T-helper 1 cell treated with Interleukin-12 subunit alpha and Interleukin-12 subunit beta and Interleukin-4 antibody, amounts not matched to agents 30 ng/mL and 1 ng/mL, for 36 hours (primary cell): ENCODE measurements around the gene TSPEAR. TPM values are rescaled to one million over a fixed set of nuclear protein-coding genes. Genes with fewer than 3 reads are reported as not detected.

Source experiments
- intact Hi-C: fragments of 100-400 bp; cut with micrococcal nuclease; formaldehyde crosslinking; loops from one replicate; pipeline ENCODE4 v1.15.1; 2024
- total RNA-seq: library from RNA; stranded (reverse); gene quantifications from 2 replicates; pipeline ENCODE4 v1.2.3, GENCODE V29; 2022

TSPEAR gene
- total RNA-seq, 1 donor from 2014 or later = not detected

DNA sequence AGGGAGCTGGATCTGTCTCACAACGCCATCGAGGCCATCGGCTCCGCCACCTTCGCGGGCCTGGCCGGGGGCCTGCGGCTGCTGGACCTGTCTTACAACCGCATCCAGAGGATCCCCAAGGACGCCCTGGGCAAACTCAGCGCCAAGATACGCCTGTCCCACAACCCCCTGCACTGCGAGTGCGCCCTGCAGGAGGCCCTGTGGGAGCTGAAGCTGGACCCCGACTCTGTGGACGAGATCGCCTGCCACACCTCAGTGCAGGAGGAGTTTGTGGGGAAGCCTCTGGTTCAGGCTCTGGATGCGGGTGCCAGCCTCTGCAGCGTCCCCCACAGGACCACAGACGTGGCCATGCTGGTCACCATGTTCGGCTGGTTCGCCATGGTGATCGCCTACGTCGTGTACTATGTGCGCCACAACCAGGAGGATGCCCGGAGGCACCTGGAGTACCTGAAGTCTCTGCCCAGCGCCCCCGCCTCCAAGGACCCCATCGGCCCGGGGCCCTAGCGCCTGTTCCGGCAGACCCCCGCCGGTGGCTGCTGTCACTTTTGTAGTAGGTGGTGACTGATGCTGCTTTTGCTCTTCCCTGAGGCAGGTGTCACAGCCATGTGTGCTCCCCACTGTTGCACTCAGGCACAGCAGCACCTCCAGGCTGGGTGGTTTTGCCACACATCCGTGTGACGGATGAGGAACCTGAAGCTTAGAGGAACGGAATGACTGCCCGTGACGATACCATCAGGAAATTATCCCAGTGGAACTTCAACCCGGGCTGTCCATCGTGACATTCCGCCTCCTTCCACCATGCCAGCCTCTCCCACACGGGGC is 254.2 kb downstream of the TSPEAR start:
- intact Hi-C loops = loop anchor here (5.0 kb wide), 1 partner anchor 160 kb away; no protein-coding TSS in a partner anchor

DNA sequence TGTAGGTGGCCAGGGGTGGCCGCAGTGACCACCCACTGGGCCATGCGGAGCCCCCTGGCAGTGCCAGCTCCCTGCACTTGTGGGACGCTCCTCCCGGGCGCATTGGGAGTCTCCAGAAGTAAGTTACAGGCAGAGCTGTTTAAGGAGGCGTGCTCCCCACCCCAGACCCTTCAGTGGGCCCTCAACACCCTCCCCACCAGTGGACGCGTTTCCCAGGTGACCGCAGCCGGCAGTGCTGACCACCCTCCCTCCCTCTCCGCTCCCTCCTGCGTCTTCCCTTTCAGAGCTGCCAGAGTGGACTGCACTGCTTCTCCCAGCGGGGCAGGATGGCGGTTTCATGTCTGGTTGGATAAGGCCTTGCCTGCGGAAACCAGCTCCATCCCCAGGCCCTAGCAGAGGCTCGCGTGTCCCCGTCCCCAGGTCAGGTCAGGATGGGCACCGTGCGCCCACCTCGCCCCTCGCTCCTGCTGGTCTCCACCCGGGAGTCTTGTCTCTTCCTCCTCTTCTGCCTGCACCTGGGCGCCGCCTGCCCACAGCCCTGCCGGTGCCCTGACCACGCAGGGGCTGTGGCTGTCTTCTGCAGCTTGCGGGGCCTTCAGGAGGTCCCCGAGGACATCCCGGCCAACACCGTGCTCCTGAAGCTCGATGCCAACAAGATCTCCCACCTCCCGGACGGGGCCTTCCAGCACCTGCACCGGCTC is 255.0 kb downstream of the TSPEAR start:
- intact Hi-C loops = loop anchor here (5.0 kb wide), 1 partner anchor 159 kb away; no protein-coding TSS in a partner anchor

DNA sequence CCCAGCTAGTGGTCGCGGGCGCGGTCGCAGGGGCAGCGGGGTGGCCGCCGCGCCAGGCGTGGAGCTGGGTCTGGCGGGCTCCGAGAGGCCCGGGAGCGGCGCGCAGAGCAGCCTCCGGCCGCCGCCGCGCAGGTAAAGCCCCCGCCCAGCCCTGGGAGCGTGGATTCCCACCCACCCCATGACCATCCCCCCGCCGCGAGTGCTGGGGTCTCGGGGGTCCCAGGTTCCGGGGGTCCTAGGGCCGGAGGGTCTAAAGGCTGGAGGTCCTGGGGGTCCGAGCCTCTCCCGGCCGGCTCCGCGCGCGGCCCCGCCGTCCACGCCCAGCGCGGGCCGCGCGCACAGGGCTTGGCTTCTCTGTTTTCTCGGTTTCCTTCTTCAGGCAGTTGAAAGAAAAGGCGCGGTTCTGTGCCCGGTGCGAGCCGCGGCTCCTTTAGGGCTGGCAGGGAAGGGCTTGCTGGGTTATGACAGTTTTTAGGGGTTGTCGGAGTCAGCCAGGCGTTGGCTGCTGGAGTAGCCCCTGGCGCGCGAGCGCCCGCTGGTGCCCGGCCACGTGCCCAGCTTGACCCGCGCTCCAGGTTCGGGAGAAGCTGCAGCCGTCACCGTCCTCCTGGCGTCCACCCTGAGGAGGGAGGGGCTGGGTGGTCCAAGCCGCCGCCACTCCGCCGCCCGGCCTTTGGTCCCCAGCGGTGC is 255.7 kb downstream of the TSPEAR start:
- intact Hi-C loops = loop anchor here (1.0 to 5.0 kb wide), 4 partner anchors 27 to 362 kb away; partner anchors contain the start of gene CFAP410

DNA sequence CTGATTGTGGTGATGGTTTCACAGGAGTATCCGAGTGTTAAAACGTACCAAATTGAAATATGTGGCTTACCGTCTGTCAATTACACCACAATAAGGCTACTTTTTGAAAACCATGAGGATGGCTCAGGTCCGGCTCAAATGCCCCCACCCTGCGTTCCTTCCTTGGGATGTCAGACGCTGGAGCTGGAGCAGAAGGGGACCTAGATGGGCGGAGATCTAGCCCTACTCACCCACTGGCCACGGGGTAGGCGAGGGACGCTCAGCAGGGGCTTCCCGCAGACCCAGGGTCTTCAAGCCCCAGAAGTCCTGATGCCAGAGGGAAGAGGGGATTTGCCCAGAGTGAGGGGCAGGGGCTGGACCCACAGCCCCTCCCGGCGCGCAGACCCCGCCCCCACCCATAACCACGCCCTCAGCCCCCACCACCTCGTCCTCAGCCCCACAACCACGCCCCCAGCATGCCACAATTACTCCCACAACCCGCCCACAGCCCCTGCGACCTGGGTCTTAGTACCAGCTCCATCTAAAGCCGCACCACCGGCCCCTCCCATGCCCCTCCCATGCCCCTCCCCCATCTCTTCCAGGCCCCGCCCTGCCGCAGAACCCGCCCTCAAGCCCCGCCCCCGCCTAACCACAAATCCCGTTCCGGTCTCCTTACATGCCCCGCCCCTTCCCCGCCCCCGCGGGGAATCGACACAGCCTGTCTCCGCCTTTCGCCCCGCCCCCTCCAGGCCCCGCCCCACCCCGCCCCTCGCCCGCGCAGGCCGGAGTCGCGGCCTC is 256.4 kb downstream of the TSPEAR start, which contains the start of gene LRRC3:
LRRC3 (plus strand) TSS at position 764 of the 777 bp plus-strand sequence. CDS start 1,135 bp downstream, outside the sequence.
- intact Hi-C loops = loop anchor here (1.0 to 5.0 kb wide), 5 partner anchors 27 to 362 kb away; partner anchors contain the start of gene CFAP410

DNA sequence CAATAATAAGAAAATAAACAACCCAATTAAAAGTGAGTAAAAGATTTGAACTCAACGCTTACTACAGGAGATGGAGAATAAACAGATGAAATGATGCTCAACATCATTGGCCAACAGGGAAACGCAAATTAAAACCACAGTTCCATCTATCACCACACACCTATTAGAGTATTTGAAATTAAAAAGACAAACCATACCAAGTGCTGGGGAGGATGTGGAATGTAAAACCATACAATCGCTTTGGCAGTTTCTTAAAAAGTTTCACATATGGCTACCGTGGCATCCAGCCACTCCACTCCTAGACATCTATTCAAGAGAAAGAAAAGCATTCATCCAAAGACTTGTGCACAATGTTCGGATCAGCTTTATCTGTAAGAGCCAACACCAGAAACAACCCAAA is 257.3 kb downstream of the TSPEAR start:
- intact Hi-C loops = loop anchor here (5.0 kb wide), 1 partner anchor 33 kb away; no protein-coding TSS in a partner anchor

DNA sequence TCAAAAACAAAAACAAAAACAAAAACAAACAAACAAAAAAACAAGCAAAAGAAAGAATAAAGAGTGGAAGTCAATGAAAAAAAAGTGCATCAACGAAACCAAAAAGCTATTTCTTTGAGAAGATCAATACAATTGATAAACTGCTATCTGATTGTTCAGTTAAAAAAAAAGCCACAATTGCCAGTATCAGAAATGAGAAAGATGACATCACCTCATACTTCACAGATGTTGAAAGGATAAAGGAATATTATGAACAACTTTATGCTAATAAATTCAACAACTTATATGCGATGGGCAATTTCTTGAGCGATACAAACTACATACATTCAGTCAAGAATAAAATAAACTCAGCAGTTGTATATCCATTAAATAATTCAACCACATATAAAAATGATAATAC is 258.3 kb downstream of the TSPEAR start:
- intact Hi-C loops = loop anchor here (5.0 kb wide), 1 partner anchor 34 kb away; no protein-coding TSS in a partner anchor

DNA sequence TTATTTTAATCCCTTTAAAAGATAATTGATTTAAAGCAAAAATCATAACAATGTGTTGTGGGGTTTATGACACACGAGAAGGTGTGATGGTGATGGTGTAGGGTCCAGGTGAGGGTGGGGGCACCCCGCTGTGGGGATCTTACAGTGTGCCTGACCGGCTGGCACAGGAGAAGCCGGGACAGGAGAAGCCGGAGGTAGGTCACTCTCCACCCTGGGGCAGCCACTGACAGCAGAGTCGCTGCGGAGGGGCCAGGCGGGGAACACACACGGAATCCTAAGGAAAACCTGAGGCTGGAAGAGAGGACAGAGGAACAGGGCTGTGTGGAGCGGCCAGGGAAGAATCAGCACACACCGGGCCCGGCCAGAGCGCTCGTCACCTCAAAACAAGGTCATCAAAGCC is 260.4 kb downstream of the TSPEAR start:
- intact Hi-C loops = loop anchor here (5.0 kb wide), 1 partner anchor 36 kb away; no protein-coding TSS in a partner anchor

DNA sequence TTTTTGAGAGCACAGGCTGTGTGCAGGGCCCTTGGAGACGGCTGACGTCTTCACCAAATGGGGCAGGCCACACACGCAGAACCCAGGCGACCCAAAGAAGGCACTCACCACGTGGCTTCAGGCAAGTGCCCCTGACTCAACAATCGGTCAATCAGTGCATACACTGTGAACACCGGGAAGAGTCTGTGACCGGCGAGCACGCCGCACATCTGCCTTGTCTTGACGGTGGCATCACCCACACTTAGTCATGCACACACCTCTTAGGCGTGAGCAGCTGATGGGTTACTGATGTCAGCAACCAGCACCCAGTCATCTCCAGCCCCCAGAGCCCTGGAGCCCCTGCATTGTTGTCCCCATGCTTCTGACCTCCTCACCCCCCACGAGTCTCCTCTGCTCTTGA is 261.0 kb downstream of the TSPEAR start:
- intact Hi-C loops = loop anchor here (5.0 kb wide), 1 partner anchor 37 kb away; no protein-coding TSS in a partner anchor

DNA sequence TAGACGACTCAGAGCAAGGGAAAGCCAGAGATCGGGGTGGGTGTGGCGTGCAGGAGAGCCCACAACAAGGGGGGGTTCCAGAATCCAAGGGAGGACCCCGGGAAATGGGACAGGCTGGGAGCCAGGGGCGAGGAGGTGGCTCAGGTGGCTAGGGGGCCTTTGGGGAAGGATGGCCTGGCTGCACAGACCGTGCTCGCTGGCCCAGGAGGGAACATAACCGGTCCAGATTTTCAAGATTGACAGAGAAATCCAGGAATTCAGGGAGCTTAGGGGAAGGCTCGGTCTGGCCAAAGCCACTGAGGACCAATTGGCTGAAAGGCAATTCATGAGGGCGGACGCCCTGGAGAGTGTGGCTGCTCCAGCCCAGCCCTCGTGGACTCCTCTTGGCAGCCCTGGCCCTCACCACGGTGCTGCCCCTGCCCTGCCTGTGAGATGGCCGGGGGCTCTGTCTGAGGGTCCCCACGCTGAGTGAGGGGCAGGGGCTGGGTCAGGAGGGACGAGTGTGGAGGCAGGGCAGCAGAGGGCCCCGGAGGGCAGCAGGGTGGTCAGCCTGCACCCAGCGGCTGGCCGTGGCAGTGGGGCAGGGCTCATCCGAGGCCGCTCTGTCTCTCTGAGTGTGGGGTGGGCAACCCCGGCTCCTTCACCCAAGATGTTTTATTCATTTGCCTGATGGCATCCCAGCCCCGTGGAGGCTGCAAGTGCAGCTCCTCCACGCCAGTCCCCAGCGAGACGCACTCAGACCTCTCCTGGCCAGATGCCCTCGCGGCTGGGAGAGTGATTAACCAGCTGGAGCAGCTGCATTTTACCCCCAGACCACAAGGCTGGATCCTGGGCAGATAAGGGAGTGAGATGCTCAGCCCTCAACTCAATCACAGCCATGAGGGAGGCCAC is 261.7 kb downstream of the TSPEAR start:
- intact Hi-C loops = loop anchor here (5.0 kb wide), 1 partner anchor 38 kb away; no protein-coding TSS in a partner anchor

DNA sequence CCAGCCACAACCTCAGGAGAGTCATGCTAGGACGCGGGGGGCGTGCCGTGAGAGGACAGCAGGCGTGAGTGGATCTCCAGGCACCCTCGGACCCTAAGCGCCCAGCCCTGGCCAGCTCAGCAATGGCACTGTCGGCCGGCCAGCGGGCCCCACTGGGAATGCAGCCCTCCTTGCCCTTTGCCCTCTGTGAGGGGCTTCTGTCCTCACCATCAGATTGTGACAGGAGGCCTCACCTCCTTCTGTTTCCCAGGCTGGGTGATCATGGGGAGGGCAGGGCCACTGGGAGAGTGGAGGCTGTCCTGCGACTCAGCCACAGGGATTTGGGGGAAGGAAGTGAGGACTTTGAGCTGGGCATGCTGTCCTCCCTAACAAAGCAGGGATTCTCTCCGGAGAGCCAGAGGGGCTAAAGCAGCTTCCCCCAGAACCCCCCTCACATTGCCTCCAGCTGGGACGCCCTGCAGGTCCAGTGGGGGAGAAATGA is 262.7 kb downstream of the TSPEAR start:
- intact Hi-C loops = no loop called here

Other genes starting within 250 kb of the TSPEAR start
- gene KRTAP10-1, start 171.4 kb downstream of the TSPEAR start, total RNA-seq = not detected in 2 replicates
- not detected in 2 replicates for gene KRTAP10-2, start 160.1 kb downstream of the TSPEAR start, total RNA-seq
- not detected in 2 replicates for gene KRTAP10-3, start 152.8 kb downstream of the TSPEAR start, total RNA-seq
- gene KRTAP10-4, start 137.8 kb downstream of the TSPEAR start, total RNA-seq = not detected in 2 replicates
- gene KRTAP10-5, start 131.0 kb downstream of the TSPEAR start, total RNA-seq = not detected in 2 replicates
- gene KRTAP10-6, start 119.1 kb downstream of the TSPEAR start, total RNA-seq = not detected in 2 replicates
- gene KRTAP10-7, start 111.0 kb downstream of the TSPEAR start, total RNA-seq = not detected in 2 replicates
- gene KRTAP10-8, start 99.5 kb downstream of the TSPEAR start, total RNA-seq = not detected in 2 replicates
- gene KRTAP10-9, start 84.5 kb downstream of the TSPEAR start, total RNA-seq = not detected in 2 replicates
- gene KRTAP10-10, start 74.2 kb downstream of the TSPEAR start, total RNA-seq = not detected in 2 replicates
- not detected in 2 replicates for gene KRTAP10-11, start 65.2 kb downstream of the TSPEAR start, total RNA-seq
- not detected in 2 replicates for gene KRTAP12-4, start 56.9 kb downstream of the TSPEAR start, total RNA-seq
- not detected in 2 replicates for gene KRTAP12-3, start 53.6 kb downstream of the TSPEAR start, total RNA-seq
- not detected in 2 replicates for gene KRTAP12-2, start 44.6 kb downstream of the TSPEAR start, total RNA-seq
- not detected in 2 replicates for gene KRTAP12-1, start 29.4 kb downstream of the TSPEAR start, total RNA-seq
- gene KRTAP10-12, start 14.4 kb downstream of the TSPEAR start, total RNA-seq = not detected in 2 replicates
- 108 and 112 TPM in 2 replicates for gene UBE2G2, start 90.2 kb upstream of the TSPEAR start, total RNA-seq
- gene SUMO3, start 106.5 kb upstream of the TSPEAR start, total RNA-seq = 90.0 and 96.4 TPM in 2 replicates
- 88.3 and 89.3 TPM in 2 replicates for gene PTTG1IP, start 162.1 kb upstream of the TSPEAR start, total RNA-seq
- gene ITGB2, start 209.3 kb upstream of the TSPEAR start, total RNA-seq = 792 and 801 TPM in 2 replicates
- gene SLX9, start 228.5 kb upstream of the TSPEAR start, total RNA-seq = 47.2 and 49.3 TPM in 2 replicates